Pancreas (tissue), 10 donors: ENCODE results near the gene PRPF8. TPM values are rescaled to one million over a fixed set of nuclear protein-coding genes. Genes with fewer than 3 reads are reported as not detected.
A peak's percentile ranks its signal among the peaks of the same experiment; 100 is the strongest.

Experiments
- ATAC-seq, 4 donors: fragments of 200-7000 bp; cut with Tn5 transposase; one replicate each; pipeline versions ENCODE4 v1.8.0 to v1.9.1; 2020; ENCODE audit warnings: mild to moderate bottlenecking in 4 of 4, moderate library complexity in 4 of 4
- DNase-seq, 6 donors: peaks; one replicate each; pipeline ENCODE4 v3.0.0-alpha.2; 2020
- FAIRE-seq: peaks from 2 replicates; lab custom pipeline; 2012; peaks lifted over from hg19 to GRCh38; lab: Jason Lieb, UNC
- H3K27ac ChIP-seq, 4 donors: fragments of 200-600 bp; sonication (generic); 1 replicate in 3 of 4; 2 replicates in 1 of 4; pipeline versions ENCODE4 v1.5.0 to v1.8.0; 2020
- H3K27me3 ChIP-seq, 4 donors: fragments of 200-600 bp; one replicate each; pipeline ENCODE4 v1.8.0; 2021
- H3K36me3 ChIP-seq, 3 donors: fragments of 200-600 bp; sonication (generic) in 1 of 3; one replicate each; pipeline versions ENCODE4 v1.5.0 to v1.8.0; 2020 to 2021
- H3K4me1 ChIP-seq, 3 donors: fragments of 200-600 bp; one replicate each; pipeline ENCODE4 v1.8.0; 2021
- H3K4me3 ChIP-seq, 4 donors: fragments of 200-600 bp; sonication (generic) in 2 of 4; one replicate each; pipeline versions ENCODE4 v1.5.0 to v1.8.0; 2020 to 2021
- H3K9me3 ChIP-seq, 4 donors: fragments of 200-600 bp; one replicate each; pipeline ENCODE4 v1.8.0; 2021
- WGBS, 2 donors: extraction: QIAGEN DNeasy Blood & Tissue Kit; methylation state at CpG; one replicate each; pipeline ENCODE4 v1.1.7; 2013; 5-methylcytosine and 5-hydroxymethylcytosine counted together
- intact Hi-C, 3 donors: fragments of 100-400 bp; cut with DNase I; formaldehyde crosslinking; loops; one replicate each; pipeline versions ENCODE4 v1.11.1 to v1.14.2; 2022
- polyA plus RNA-seq, 2 donors: library from polyadenylated mRNA; stranded (reverse); fragments of 200-250 nt; gene quantifications; one replicate each; pipeline ENCODE4 v1.2.3, GENCODE V29; 2013
- total RNA-seq, 6 donors: library from RNA; stranded (reverse); fragmentation: NEBNext Ultra II Directional in 4 of 6; extraction: Animal tissue kit (Norgen Biotek cat#: 25700) in 4 of 6; gene quantifications; one replicate each; pipeline versions ENCODE4 v1.2.1 to v1.2.4, GENCODE V29; 2021 to 2023
- TF ChIP-seq, protein P1 (sequence below), 4 donors: fragments of 200-600 bp; sonication (generic) in 3 of 4; IDR thresholded peaks; one replicate each; pipeline versions ENCODE4 v1.5.0 to v1.8.0; 2021; ENCODE audit warnings: antibody characterized with exemption in 4 of 4
- donor health status: healthy with polysubstance abuse.
- donor health status: DM: no; HTN: no; CAD: no; lungs with moderate emphysema.
- donor health status: DM: no; HTN: no; CAD: no.
- donor health status: control.
- donor health status: control.
- donor health status: Bipolar disorder and iron deficiency.
- donor health status: DM: yes; HTN: yes; CAD: no.
- donor health status: DM: no; HTN: no; CAD: no.
- donor health status: DM: no; HTN: no; CAD: no.
- donor health status: DM: yes; HTN: yes; CAD: no.

The PRPF8 gene
- total and polyA plus RNA-seq, 8 donors = 78.9 to 129 (median 97.7) TPM

DNA sequence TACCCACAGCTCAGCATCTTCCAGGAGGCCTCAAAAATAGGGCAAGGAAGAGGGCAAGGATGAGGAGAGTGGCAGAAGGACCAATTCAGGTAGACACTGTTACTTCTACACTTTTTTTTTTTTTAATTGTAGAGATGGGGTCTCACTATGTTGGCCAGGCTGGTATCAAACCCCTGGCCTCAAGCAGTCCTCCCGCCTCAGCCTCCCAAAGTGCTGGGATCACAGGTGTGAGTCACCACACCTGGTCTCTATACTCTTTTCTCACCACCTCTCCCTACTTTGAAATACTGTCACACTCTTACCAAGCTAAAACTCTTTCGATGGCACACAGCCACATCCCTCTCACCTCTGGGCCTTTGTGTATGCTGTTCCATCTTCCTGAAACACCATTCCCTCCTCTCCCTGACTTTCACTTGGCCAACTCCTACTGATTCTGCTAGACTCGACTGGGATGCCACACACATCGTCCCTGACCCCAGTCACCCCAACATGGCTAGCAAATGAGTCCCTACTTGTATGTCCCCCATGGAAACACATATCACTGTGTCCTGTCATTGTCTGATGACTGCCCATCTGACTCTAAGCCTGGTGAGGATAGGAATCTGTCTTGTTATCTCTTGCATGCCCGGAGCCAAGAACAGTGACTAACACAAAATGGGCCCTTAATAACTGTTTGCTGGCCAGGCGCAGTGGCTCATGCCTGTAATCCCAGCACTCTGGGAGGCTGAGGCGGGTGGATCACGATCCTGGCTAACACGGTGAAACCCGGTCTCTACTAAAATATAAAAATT lies 48.8 kb downstream of the PRPF8 start:
- WGBS, 2 donors = 86 to 87% methylated on average over 10 of the region's 10 CpGs
- Histone ChIP-seq H3K27ac (no peak overlapping the region), H3K4me3 (no peak overlapping the region), H3K27me3 (no peaks in the 10 kb centered on the region), H3K4me1 (peaks cover 0 to 5% (median 0%) of the 10 kb centered on the region in 3 donors), H3K36me3 (no peaks in the 10 kb centered on the region), H3K9me3 (no peaks in the 10 kb centered on the region)
- FAIRE-seq (no peak), ATAC-seq (no peak), DNase-seq (no peak)
- TF ChIP-seq, protein P1, sequence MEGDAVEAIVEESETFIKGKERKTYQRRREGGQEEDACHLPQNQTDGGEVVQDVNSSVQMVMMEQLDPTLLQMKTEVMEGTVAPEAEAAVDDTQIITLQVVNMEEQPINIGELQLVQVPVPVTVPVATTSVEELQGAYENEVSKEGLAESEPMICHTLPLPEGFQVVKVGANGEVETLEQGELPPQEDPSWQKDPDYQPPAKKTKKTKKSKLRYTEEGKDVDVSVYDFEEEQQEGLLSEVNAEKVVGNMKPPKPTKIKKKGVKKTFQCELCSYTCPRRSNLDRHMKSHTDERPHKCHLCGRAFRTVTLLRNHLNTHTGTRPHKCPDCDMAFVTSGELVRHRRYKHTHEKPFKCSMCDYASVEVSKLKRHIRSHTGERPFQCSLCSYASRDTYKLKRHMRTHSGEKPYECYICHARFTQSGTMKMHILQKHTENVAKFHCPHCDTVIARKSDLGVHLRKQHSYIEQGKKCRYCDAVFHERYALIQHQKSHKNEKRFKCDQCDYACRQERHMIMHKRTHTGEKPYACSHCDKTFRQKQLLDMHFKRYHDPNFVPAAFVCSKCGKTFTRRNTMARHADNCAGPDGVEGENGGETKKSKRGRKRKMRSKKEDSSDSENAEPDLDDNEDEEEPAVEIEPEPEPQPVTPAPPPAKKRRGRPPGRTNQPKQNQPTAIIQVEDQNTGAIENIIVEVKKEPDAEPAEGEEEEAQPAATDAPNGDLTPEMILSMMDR (IDR thresholded peaks at IDR 0.05) = no peak
- intact Hi-C loops = loop anchor here in 1 of 3 donors (5.0 kb wide), 1 partner anchor 64 kb away; no protein-coding TSS in a partner anchor

- no peak overlapping the region for H3K27ac ChIP-seq
- DNase-seq (no peak), FAIRE-seq (no peak), ATAC-seq (no peak)
- TF ChIP-seq, protein P1 (IDR thresholded peaks at IDR 0.05) = no peak
- H3K4me1 ChIP-seq = peaks cover 0 to 3% (median 0%) of the 10 kb centered on the region in 3 donors
- H3K9me3 ChIP-seq = no peaks in the 10 kb centered on the region
- intact Hi-C loops = loop anchor here in 2 of 3 donors (5.0 kb wide), 2 partner anchors 58 to 63 kb away; no protein-coding TSS in a partner anchor
- H3K36me3 ChIP-seq = no peaks in the 10 kb centered on the region
- WGBS, 2 donors = 92 to 96% methylated on average over 45 of the region's 45 CpGs
- no peaks in the 10 kb centered on the region for H3K27me3 ChIP-seq
- no peak overlapping the region for H3K4me3 ChIP-seq
These were observed 49.6 kb downstream of the PRPF8 start for GRCh38 chr17:1634841-1635650.

DNA sequence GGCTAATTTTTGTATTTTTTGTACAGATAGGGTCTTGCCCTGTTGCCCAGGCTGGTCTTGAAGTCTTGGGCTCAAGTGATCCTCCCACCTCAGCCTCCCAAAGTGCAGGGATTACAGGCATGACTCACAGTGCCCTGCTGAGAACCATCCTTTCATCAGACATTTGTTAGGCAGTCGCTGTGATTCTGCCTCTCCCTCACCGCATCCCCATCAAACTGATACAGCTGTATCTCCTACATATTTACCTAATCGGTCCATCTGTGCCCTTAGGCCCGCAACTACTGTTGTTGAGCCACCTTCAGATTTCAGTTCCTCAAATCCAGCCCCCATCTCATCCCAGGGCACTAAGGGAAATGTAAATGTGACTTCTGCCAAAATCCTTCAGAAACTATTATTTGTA lies 54.0 kb downstream of the PRPF8 start:
- H3K4me1 ChIP-seq = peaks cover 0 to 5% (median 4%) of the 10 kb centered on the region in 3 donors
- 66 to 81% methylated on average over 4 of the region's 4 CpGs for WGBS, 2 donors
- H3K36me3 ChIP-seq = no peaks in the 10 kb centered on the region
- ATAC-seq (no peak), FAIRE-seq (no peak), DNase-seq (no peak)
- no peaks in the 10 kb centered on the region for H3K27me3 ChIP-seq
- H3K4me3 ChIP-seq = no peak overlapping the region
- H3K9me3 ChIP-seq = no peaks in the 10 kb centered on the region
- intact Hi-C loops = loop anchor here in 1 of 3 donors (5.0 kb wide), 1 partner anchor 53 kb away; no protein-coding TSS in a partner anchor
- no peak overlapping the region for H3K27ac ChIP-seq
- TF ChIP-seq, protein P1 (IDR thresholded peaks at IDR 0.05) = no peak

DNA sequence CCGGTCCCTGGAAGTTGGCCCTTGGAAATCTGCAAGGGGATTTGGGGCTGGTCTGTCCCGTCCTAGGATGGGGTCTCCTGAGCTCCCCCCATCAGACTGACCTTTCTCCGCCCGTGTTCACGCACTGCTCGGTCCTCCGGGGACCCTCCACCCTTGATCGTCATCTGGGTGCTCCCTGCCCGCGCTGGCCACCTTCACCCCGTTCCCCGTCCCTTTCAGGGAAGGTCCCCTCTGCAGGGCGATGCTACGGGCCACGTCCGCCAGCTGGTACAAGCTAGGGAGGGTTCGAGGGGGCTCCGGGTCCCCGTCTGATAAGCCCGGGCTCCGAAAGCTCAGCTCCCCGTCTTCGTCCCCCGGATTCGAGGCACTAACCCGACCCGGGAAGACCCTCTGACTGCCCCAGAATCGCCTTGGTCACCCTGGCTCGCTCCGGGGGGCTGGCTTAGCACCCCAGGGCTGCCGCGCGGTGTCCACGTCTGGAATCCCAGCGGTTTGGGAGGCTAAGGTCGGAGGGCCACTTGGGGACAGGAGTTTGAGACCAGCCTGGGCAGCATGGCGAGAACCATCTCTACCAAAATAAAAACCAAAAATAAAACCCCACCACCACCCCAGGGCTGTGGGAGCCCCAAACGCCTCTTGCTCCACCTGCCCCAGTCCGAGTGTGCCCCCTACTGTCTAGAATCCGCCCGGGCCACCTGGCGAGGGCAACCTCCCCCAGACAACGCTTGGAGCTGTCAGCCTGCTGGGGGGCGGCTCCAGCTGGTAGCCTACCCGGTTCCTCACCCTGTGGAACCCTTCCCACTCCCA lies 55.0 kb downstream of the PRPF8 start:
- Histone ChIP-seq H3K9me3 (no peaks in the 10 kb centered on the region), H3K4me1 (peaks cover 0 to 5% (median 4%) of the 10 kb centered on the region in 3 donors), H3K27me3 (no peaks in the 10 kb centered on the region), H3K4me3 (peak overlapping the region; percentile 44 to 93 (median 70)), H3K36me3 (no peaks in the 10 kb centered on the region), H3K27ac (peak overlapping the region; percentile 67 to 98 (median 88))
- WGBS, 2 donors = 3% methylated on average over 44 to 45 of the region's 45 CpGs
- TF ChIP-seq, protein P1 (IDR thresholded peaks at IDR 0.05) = peak; percentile 35 to 74 (median 50)
- FAIRE-seq (no peak), DNase-seq (peak; percentile 50 to 91 (median 80)), ATAC-seq (peak; percentile 22 to 63 (median 50))
- intact Hi-C loops = loop anchor here in 1 of 3 donors (5.0 kb wide), 1 partner anchor 52 kb away; no protein-coding TSS in a partner anchor
